Liver (tissue), 3 donors: ENCODE results near the gene KPNA6.

Experiments
- EGR1 ChIP-seq, 2 donors: IDR thresholded peaks; 2 replicates each; pipeline ENCODE4 v1.6.1; 2016 to 2018; ENCODE audit warnings: antibody characterized with exemption in 2 of 2, low read depth in 2 of 2
- HNF4G ChIP-seq: IDR thresholded peaks from 2 replicates; pipeline ENCODE4 v1.6.1; 2016; ENCODE audit warnings: antibody characterized with exemption
- JUND ChIP-seq, 2 donors: IDR thresholded peaks; 2 replicates each; pipeline ENCODE4 v1.6.1; 2016; ENCODE audit warnings: antibody characterized with exemption in 2 of 2
- MAX ChIP-seq: IDR thresholded peaks from 2 replicates; pipeline ENCODE4 v1.6.1; 2016; ENCODE audit warnings: antibody characterized with exemption
- RAD21 ChIP-seq, 2 donors: IDR thresholded peaks; 2 replicates each; pipeline ENCODE4 v1.6.1; 2016; ENCODE audit warnings: antibody characterized with exemption in 2 of 2, mild to moderate bottlenecking in 2 of 2
- REST ChIP-seq: IDR thresholded peaks from 2 replicates; pipeline ENCODE4 v1.6.1; 2016; ENCODE audit warnings: antibody characterized with exemption, mild to moderate bottlenecking
- SP1 ChIP-seq: IDR thresholded peaks from 2 replicates; pipeline ENCODE4 v1.6.1; 2018; ENCODE audit warnings: antibody characterized with exemption, mild to moderate bottlenecking
- TAF1 ChIP-seq: conservative IDR thresholded peaks from 2 replicates; pipeline ENCODE4 v1.6.1; 2016; ENCODE audit warnings: antibody characterized with exemption, mild to moderate bottlenecking
- YY1 ChIP-seq: IDR thresholded peaks from 2 replicates; pipeline ENCODE4 v1.6.1; 2016; ENCODE audit warnings: antibody characterized with exemption, mild to moderate bottlenecking
- TF ChIP-seq, protein P1 (sequence below): fragments of 150-350 bp; IDR thresholded peaks from 2 replicates; pipeline ENCODE4 v1.5.1; 2017; ENCODE audit warnings: improper control_type of control experiment, low read depth, low read length; ENCODE audit not compliant: missing input control
- TF ChIP-seq, protein P2 (sequence below): IDR thresholded peaks from 2 replicates; pipeline ENCODE4 v1.6.1; 2016; ENCODE audit warnings: antibody characterized with exemption
- donor health status: healthy.
- donor health status: healthy.

- TF ChIP-seq, protein P1, sequence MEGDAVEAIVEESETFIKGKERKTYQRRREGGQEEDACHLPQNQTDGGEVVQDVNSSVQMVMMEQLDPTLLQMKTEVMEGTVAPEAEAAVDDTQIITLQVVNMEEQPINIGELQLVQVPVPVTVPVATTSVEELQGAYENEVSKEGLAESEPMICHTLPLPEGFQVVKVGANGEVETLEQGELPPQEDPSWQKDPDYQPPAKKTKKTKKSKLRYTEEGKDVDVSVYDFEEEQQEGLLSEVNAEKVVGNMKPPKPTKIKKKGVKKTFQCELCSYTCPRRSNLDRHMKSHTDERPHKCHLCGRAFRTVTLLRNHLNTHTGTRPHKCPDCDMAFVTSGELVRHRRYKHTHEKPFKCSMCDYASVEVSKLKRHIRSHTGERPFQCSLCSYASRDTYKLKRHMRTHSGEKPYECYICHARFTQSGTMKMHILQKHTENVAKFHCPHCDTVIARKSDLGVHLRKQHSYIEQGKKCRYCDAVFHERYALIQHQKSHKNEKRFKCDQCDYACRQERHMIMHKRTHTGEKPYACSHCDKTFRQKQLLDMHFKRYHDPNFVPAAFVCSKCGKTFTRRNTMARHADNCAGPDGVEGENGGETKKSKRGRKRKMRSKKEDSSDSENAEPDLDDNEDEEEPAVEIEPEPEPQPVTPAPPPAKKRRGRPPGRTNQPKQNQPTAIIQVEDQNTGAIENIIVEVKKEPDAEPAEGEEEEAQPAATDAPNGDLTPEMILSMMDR: no peak
- TF ChIP-seq, protein P2, sequence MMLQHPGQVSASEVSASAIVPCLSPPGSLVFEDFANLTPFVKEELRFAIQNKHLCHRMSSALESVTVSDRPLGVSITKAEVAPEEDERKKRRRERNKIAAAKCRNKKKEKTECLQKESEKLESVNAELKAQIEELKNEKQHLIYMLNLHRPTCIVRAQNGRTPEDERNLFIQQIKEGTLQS: no peak
- TF ChIP-seq YY1 (no peak), EGR1 (IDR thresholded peaks at IDR 0.05; ENCODE audit: low read depth in 2 of 2) (no peak), RAD21 (IDR thresholded peaks at IDR 0.05) (no peak), SP1 (no peak), MAX (no peak), REST (no peak), TAF1 (no peak), JUND (IDR thresholded peaks at IDR 0.05) (no peak), HNF4G (no peak)
These were observed 89.2 kb downstream of the KPNA6 start for GRCh38 chr1:32197074-32197473.
